GM12892 (cell line): ENCODE measurements around the gene ZNF787.

Source experiments
- POLR2A ChIP-seq: IDR thresholded peaks from 2 replicates; pipeline ENCODE4 v1.6.1; 2011; ENCODE audit warnings: low read depth, low read length, control low read depth
- POLR2AphosphoS5 ChIP-seq: IDR thresholded peaks from 2 replicates; pipeline ENCODE4 v1.6.1; 2011; ENCODE audit warnings: low read depth, low read length, control low read depth

GRCh38 chr19:56155124-56155687 is 34.1 kb upstream of the ZNF787 start:
- TF ChIP-seq POLR2AphosphoS5 (no peak), POLR2A (no peak)
